NOMO-1 (cell line): ENCODE data around the gene IRX1.

ENCODE experiments used
- DNase-seq, 2 experiments: peaks; one replicate each; lab custom pipeline; 2025; ENCODE audit not compliant: unreplicated experiment in 2 of 2; lab: John Stamatoyannopoulos, UW

The IRX1 gene

GRCh38 chr5:3650320-3650719 lies 54.7 kb downstream of the IRX1 start:
- DNase-seq = no peak

- DNase-seq = no peak
Observed at GRCh38 chr5:3650868-3651267, 55.2 kb downstream of the IRX1 start.
